GM12865 (cell line): ENCODE measurements around the gene SLC11A2.
A peak's percentile ranks its signal among the peaks of the same experiment; 100 is the strongest.

ENCODE experiments used
- DNase-seq: peaks from one replicate; pipeline ENCODE4 v3.0.0; 2010; ENCODE audit warnings: low read depth
- H3K4me3 ChIP-seq: 2 replicates; pipeline ENCODE4 v1.5.1; 2011; ENCODE audit warnings: mild to moderate bottlenecking, low read depth, low read length, control low read depth
- TF ChIP-seq, protein P1 (sequence below): IDR thresholded peaks from 2 replicates; pipeline ENCODE4 v1.5.1; 2011; ENCODE audit warnings: low read length, control low read depth, low read depth, inconsistent platforms; ENCODE audit not compliant: insufficient read depth; ENCODE audit errors: missing control alignments

Gene SLC11A2

DNA sequence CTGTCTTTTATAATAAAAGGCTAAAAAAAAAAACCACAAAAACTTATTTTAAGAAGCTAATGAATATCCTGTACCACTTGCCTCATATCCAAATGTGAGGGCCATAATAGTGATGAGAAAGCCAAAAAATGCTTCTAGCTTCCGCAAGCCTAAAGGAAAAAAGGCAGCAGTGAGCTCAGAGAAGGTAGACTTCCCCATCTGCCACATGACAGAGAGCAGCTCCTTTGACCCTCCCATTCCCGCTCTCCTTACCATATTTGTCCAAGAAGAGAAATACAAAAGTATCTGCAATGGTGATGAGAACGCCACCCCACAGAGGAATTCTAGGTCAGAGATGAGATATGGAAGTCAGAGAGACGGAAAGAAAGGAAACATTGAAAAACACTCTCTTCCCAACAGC, 27.1 kb downstream of the SLC11A2 start:
- no peak for DNase-seq
- TF ChIP-seq, protein P1, sequence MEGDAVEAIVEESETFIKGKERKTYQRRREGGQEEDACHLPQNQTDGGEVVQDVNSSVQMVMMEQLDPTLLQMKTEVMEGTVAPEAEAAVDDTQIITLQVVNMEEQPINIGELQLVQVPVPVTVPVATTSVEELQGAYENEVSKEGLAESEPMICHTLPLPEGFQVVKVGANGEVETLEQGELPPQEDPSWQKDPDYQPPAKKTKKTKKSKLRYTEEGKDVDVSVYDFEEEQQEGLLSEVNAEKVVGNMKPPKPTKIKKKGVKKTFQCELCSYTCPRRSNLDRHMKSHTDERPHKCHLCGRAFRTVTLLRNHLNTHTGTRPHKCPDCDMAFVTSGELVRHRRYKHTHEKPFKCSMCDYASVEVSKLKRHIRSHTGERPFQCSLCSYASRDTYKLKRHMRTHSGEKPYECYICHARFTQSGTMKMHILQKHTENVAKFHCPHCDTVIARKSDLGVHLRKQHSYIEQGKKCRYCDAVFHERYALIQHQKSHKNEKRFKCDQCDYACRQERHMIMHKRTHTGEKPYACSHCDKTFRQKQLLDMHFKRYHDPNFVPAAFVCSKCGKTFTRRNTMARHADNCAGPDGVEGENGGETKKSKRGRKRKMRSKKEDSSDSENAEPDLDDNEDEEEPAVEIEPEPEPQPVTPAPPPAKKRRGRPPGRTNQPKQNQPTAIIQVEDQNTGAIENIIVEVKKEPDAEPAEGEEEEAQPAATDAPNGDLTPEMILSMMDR, result no peak
- no peak overlapping the region for H3K4me3 ChIP-seq

DNA sequence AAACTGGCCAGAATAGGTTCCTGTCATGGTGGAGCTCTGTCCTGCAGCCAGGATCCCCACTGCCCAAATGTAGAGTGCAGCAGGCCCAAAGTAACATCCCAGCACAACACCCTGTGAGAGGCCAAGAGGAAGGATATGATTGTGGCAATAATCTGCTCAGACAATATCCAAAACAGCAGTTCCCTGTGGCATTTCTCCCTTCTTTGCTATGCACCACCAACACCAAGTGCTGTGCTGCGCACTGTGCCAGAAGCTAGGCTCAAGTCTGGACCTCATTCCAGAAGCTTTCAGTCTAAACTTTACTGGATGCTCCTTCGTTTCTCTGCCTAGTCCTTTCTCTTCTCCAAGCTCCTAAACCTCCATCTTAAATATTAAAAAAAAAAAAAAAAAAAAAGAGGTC, 33.4 kb downstream of the SLC11A2 start:
- TF ChIP-seq, protein P1, result no peak
- no peak for DNase-seq
- H3K4me3 ChIP-seq, result no peak overlapping the region

DNA sequence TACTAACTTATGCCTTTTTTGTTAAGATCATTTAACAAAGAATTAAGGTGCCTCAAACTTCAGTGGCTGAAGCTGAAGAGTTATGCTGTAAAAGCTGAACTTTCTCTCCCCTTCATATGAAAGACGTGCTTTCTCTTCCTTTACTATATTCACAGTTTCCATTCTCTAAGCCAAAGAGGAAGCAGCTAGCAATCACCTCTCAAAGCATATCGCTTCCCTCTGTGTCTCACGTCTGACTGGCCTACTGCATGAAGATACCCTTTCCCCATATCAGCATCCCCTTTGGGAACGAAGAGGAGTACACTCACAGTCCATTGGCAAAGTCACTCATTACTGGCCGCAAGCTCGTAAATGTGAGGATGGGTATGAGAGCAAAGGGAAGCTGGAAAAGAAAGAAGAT, 34.9 kb downstream of the SLC11A2 start:
- peak; percentile 8 for DNase-seq
- no peak overlapping the region for H3K4me3 ChIP-seq
- TF ChIP-seq, protein P1, result no peak

DNA sequence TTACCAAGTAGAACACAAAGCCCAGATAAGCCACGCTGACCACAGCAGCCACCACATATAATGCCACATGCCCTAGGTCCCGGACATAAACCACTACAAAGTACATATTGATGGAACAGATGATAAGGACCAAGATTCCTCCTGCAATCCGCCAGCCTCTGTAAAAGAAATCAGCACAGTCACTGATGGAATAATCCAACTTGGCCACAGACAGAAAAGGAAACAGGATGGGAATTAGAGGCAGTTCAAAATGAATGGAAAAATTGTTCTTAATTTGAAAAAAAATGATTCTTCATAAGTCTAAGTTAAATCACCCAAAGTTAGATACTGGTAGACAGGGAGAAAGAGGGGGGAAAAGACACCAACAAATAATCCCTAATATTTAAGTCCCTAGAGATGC, 35.4 kb downstream of the SLC11A2 start:
- no peak for DNase-seq
- H3K4me3 ChIP-seq, result no peak overlapping the region
- TF ChIP-seq, protein P1, result no peak

DNA sequence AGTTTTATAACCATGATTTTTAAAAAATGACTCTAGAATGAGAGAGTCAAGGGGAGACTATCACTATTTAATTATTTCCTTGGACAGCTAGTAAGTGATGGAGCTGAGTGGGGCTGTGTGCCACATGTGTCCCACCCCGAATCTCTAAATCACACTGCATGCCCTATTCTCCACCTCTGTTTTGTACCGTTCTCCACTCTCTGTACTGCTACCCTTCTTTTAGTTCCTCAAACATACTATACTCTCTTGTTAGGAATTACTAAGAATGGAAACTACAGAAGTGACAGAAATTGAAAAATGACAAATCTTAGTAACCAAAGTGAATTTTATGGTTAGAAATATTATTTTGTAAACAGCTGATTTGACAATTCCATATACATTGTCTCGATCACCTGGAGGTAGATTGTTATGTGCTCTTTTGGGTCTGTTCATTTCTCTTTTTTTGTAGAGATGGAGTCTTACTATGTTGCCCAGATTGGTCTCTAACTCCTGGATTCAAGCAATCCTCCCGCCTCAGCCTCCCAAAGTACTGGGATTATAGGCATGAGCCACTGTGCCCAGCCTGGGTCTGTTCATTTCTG, 35.9 kb downstream of the SLC11A2 start:
- no peak overlapping the region for H3K4me3 ChIP-seq
- no peak for DNase-seq
- TF ChIP-seq, protein P1, result no peak

DNA sequence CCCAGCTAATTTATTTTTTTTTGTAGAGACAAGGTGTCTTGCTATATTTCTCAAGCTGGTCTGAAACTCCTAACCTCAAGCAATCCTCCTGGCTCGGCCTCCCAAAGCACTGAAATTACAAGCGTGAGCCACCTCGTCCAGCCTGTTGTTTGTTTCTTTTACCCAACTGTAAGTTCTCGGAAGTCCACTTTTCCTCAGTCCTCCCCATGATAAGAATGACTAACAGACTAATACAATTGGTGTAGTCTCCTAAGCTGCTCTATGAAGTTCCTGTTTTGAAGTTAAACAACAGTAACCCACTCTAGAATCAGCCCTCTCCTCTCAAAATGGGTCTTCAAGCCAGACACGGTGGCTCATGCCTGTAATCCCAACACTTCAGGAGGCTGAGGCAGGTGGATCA, 37.3 kb downstream of the SLC11A2 start:
- TF ChIP-seq, protein P1, result no peak
- no peak overlapping the region for H3K4me3 ChIP-seq
- DNase-seq, result no peak

DNA sequence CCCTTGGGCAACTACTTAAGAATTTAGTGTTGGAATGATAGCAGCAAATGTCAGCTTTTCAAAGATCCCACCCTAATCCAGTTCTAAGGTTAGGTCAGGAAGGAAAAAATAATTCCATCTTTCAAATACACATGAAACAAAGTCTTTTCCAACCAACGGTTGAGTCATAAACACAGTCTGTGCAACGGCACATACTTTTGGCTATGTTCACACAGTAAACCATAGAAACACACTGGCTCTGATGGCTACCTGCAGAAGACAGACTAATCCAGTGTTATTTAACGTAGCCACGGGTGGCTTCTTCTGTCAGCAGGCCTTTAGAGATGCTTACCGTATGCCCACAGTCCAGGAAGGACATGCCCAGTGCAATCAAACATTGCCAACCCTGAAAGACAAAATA, 38.1 kb downstream of the SLC11A2 start:
- H3K4me3 ChIP-seq, result no peak overlapping the region
- DNase-seq, result no peak
- TF ChIP-seq, protein P1, result no peak
